LoVo (cell line): ENCODE data around the gene PLEKHM3.
"Not testable (repeated sequence)": the region's sequence is repeated elsewhere in the genome, so short reads cannot be mapped to it uniquely, and the experiment has no call there.

ENCODE experiments used
- DNase-seq: peaks from one replicate; pipeline ENCODE4 v3.0.0-alpha.2; 2016; ENCODE audit warnings: low spot score

PLEKHM3 gene

GRCh38 chr2:208036357-208036756 lies 11.0 kb upstream of the PLEKHM3 start:
- DNase-seq = no peak

GRCh38 chr2:208034503-208035140 lies 9.3 kb upstream of the PLEKHM3 start:
- no peak for DNase-seq

DNA sequence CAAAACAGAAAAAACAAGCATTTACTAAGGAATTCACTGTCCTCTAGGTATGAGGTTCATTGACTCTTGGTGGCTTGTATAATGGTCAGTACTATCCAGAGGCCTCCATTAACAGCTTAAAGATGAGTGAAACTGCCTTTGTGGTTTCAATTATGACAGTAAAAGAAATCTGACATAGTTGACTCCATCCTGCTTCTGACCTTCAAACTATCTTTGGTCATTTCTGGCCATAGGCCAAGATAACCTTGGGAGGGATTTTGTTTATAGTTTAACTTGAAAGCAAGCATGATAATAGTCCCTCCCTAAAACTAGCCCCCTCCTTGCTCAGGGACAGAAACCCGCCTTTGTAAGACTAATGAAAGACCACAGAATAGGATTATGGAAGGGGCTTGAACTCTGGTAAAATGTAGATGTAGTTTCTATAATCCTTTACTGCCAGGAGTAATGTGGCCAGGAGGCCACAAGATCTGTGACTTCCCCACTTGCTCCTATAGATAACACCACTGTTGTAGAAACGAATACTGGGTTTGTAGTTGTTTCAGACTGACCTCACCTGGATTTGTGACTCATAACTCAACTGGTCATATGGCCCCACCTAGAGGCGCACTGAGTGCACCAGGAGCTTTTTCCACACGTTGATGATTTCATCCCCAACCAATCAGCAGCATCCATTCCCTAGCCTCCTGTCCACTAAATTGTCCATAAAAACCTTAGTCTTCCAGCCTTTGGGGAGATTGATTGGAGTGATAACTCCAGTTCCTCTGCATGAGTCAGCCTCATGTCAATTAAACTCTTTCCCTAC lies 8.6 kb upstream of the PLEKHM3 start:
- DNase-seq = peak; percentile 50

- no peak for DNase-seq
Measured at GRCh38 chr2:208031608-208032019, 6.3 kb upstream of the PLEKHM3 start.

- no peak for DNase-seq
Measured at GRCh38 chr2:208025814-208026184, 472 bp upstream of the PLEKHM3 start.

GRCh38 chr2:208024091-208024490 lies 1.2 kb downstream of the PLEKHM3 start:
- DNase-seq = no peak

- no peak for DNase-seq
Measured at GRCh38 chr2:208020253-208020652, 5.1 kb downstream of the PLEKHM3 start.

- DNase-seq = not testable (repeated sequence)
Measured at GRCh38 chr2:208018124-208018712, 7.1 kb downstream of the PLEKHM3 start.

DNA sequence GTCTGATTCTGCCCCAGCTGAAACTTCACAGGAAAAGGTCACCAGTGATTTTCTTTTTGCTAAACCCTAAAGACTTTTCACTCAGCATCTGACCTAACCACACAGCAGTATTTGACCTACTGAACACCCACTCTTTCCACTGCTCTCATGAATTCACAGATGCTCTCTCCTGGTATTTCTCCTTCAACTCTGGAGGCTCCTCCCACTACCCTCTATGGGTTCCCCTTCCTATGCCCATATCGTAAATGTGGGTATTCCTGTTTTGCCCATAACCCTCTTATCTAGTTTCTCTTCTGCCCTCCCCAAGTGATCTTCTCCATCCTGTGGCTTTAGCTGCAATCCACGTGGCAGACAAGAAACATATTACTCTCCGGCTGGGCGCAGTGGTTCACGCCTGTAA lies 7.6 kb downstream of the PLEKHM3 start:
- no peak for DNase-seq

DNA sequence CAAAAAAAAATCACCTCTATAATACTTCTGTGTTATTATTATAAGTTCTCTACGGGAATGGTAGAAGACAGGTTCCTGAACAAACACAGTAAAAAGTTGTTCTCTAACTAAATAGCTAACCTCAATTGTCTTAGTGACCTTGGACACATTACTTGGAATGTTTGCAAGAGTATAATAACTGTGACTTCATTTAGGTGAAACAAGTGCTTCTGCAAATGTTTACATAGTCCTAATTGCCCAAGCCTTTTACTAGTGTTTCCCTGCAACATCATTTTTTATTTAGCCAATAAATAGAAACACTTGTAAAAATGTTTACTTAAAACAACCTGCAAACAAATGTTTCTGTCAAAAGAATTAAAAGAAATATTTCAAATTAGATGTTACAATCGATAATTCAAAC lies 9.9 kb downstream of the PLEKHM3 start:
- DNase-seq = peak; percentile 48

- DNase-seq = peak; percentile 49
Measured at GRCh38 chr2:208013285-208014178, 11.8 kb downstream of the PLEKHM3 start.

DNA sequence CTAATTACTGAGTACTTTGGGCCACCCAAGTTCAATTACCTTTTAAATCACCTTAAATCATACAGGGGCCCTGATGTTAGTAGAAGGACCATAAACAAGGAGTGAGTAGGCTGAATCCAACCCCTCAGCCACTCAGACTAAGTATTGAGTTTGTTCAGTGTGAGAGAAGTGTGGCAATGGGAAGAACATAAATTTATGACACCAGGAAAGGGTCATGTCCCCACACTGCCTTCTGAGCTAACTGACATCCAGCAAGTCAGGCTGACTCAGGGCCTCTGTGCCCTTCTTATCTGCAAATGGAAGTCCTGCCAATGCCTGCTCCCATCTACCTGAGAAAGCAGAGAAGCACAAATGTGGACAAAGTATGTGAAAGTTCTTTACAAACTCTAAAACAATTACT lies 12.9 kb downstream of the PLEKHM3 start:
- DNase-seq = no peak

- no peak for DNase-seq
Measured at GRCh38 chr2:208010506-208010905, 14.8 kb downstream of the PLEKHM3 start.

GRCh38 chr2:208006833-208007232 lies 18.5 kb downstream of the PLEKHM3 start:
- DNase-seq = no peak

DNA sequence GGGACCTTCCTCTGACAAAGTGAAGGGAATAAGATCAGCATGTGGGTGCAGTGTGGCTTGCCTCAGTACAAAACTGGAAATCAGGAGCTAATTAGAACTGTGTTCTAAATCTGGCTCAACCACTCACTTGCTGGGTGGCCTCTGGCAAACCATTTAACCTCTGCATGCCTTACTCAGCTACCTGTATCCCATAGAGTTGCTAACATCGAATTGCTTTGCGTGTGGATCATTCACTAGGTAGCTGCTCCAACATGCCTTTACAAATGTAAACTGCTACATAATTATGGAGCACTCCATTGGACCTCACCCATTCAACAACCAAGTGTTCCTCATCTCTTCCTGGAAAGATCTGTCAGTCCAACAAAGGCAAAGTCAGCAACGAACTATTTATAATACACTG lies 19.0 kb downstream of the PLEKHM3 start:
- DNase-seq = no peak

- no peak for DNase-seq
Measured at GRCh38 chr2:208001924-208002323, 23.4 kb downstream of the PLEKHM3 start.

GRCh38 chr2:208000701-208001395 lies 24.5 kb downstream of the PLEKHM3 start:
- no peak for DNase-seq

GRCh38 chr2:207996848-207997247 lies 28.5 kb downstream of the PLEKHM3 start:
- no peak for DNase-seq

DNA sequence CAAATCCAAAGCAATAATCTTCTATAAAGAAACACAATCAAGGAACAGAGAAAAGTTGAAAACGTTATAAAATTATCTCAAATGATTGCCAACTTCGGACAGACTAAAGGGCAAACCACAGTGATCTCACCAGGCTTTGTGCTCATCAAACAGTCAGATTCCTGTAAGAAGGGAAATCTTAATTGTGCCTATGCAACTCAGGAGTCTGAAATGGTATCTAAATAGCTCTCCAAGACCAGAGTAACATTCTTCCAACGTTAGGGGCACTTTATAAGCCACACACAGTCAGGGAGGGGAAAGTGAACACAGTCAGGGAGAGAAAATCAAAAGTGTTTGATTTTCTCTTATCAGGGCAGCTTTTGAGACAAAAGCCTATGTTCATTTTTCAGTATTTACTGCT lies 29.4 kb downstream of the PLEKHM3 start:
- no peak for DNase-seq

DNA sequence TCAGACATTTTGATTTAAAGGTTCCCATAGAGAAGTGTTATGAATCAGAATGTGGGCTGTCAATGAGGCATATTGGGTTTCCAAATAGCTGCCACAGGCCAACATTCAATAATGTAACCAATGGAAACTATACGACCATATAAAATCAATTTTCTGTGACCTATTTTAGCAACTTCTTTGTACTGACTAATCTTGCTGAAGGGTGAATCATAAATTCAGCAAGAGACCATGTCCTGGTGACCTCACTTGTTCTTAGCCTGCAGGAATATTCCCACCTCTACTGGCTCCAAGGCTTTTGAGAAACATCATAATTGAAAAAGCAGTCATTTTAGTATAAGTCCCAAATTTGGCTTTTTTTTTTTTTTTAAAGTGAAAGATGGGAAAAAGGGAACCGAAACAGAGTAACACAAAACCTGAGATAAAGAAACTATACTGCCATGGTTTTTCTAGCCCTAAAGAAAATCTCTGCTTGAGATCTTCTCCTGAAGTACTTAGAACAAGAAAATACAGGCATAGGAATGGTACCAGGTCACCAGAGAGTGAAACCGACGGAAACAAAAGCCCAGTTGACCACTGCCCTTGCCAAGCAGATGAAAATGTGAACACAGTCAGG lies 32.1 kb downstream of the PLEKHM3 start:
- DNase-seq = no peak

- no peak for DNase-seq
Measured at GRCh38 chr2:207991944-207992343, 33.4 kb downstream of the PLEKHM3 start.
